HepG2 (cell line): ENCODE measurements around the gene C22orf39. TPM values are rescaled to one million over a fixed set of nuclear protein-coding genes. Genes with fewer than 3 reads are reported as not detected.

Experiments
- ATAC-seq: fragments of 200-7000 bp; cut with Tn5 transposase; 3 replicates; pipeline ENCODE4 v1.9.1; 2020; ENCODE audit warnings: mild to moderate bottlenecking, moderate library complexity
- BruUV-seq: library from RNA; stranded (reverse); fragments of 400-500 nt; replicated peaks from 2 replicates; lab custom pipeline; 2021; lab: Mats Ljungman, UMichigan
- CTCF ChIA-PET: fragments of 300-600 bp; formaldehyde crosslinking; extraction: SDS; loops from one replicate; lab custom pipeline; 2021; ENCODE audit warnings: low total read pairs, inconsistent platforms, low intra/inter-chr PET ratio; lab: Yijun Ruan, JAX
- POLR2A ChIA-PET: fragments of 350-600 bp; sonication (Branson Sonifier 250); formaldehyde crosslinking; loops from one replicate; lab custom pipeline; 2020; ENCODE audit warnings: antibody characterized with exemption, inconsistent platforms; lab: Yijun Ruan, JAX
- DNase-seq: peaks from one replicate; pipeline ENCODE4 v3.0.0-alpha.2; 2015; ENCODE audit warnings: low spot score
- FAIRE-seq: peaks from 3 replicates; lab custom pipeline; 2011; peaks lifted over from hg19 to GRCh38; lab: Jason Lieb, UNC
- H2AFZ ChIP-seq: one replicate; pipeline ENCODE4 v1.6.1; 2011; ENCODE audit warnings: low read length, inconsistent platforms
- H3K27ac ChIP-seq: fragments of 300-600 bp; 3 replicates; pipeline ENCODE4 v1.8.0; 2011; ENCODE audit warnings: mixed run types, mild to moderate bottlenecking, mixed read lengths, low read length, inconsistent platforms; ENCODE audit not compliant: insufficient read depth; ENCODE audit errors: extremely low read length
- H3K27me3 ChIP-seq, 2 experiments: fragments of 200-600 bp in 1 of 2; 2 replicates in 1 of 2; 3 replicates in 1 of 2; pipeline versions ENCODE4 v1.6.0 to v1.8.0; 2011; ENCODE audit warnings: low read length in 2 of 2, mild to moderate bottlenecking in 2 of 2, moderate library complexity in 2 of 2, inconsistent platforms in 1 of 2; ENCODE audit not compliant: insufficient read depth in 2 of 2, control insufficient read depth in 1 of 2
- H3K36me3 ChIP-seq, 2 experiments: fragments of 200-600 bp in 1 of 2; replicated peaks in 1 of 2; 2 replicates in 1 of 2; 3 replicates in 1 of 2; pipeline versions ENCODE4 v1.5.1 to v1.8.0; 2011; ENCODE audit warnings: low read length in 2 of 2, inconsistent platforms in 1 of 2; ENCODE audit not compliant: insufficient read depth in 2 of 2, control insufficient read depth in 1 of 2
- H3K4me1 ChIP-seq: 2 replicates; pipeline ENCODE4 v1.5.1; 2012; ENCODE audit warnings: low read length, inconsistent platforms; ENCODE audit not compliant: insufficient read depth
- H3K4me2 ChIP-seq: 2 replicates; pipeline ENCODE4 v1.6.0; 2011; ENCODE audit warnings: low read depth, low read length, inconsistent platforms
- H3K4me3 ChIP-seq, 3 experiments: fragments of 200-600 bp in 1 of 3; sonication (generic), shearing (Covaris generic) in 1 of 3; replicated peaks in 1 of 3; 2 replicates each; pipeline ENCODE4 v1.5.1; 2011 to 2016; ENCODE audit warnings: low read length in 3 of 3, inconsistent platforms in 2 of 3, low read depth in 2 of 3, mild to moderate bottlenecking in 2 of 3, control low read depth in 1 of 3, mixed read lengths in 1 of 3; ENCODE audit not compliant: insufficient read depth in 1 of 3
- H3K79me2 ChIP-seq: one replicate; pipeline ENCODE4 v1.6.1; 2011; ENCODE audit warnings: low read length, inconsistent platforms; ENCODE audit not compliant: insufficient read depth
- H3K9ac ChIP-seq: 2 replicates; pipeline ENCODE4 v1.6.0; 2011; ENCODE audit warnings: mild to moderate bottlenecking, low read depth, low read length, inconsistent platforms; ENCODE audit not compliant: insufficient read depth
- H3K9me3 ChIP-seq: 2 replicates; pipeline ENCODE4 v1.5.1; 2012; ENCODE audit warnings: mild to moderate bottlenecking, low read length
- H4K20me1 ChIP-seq: 2 replicates; pipeline ENCODE4 v1.6.0; 2011; ENCODE audit warnings: inconsistent platforms, mild to moderate bottlenecking, low read length, moderate library complexity; ENCODE audit not compliant: insufficient read depth
- EED ChIP-seq: sonication (generic); formaldehyde crosslinking; IDR thresholded peaks from 2 replicates; pipeline ENCODE4 v1.5.0; 2020; ENCODE audit warnings: mild to moderate bottlenecking, missing genetic modification reagents
- HCFC1 ChIP-seq: fragments of 150-350 bp; IDR thresholded peaks from 2 replicates; pipeline ENCODE4 v1.6.1; 2014; ENCODE audit warnings: low read depth, low read length
- MAX ChIP-seq: IDR thresholded peaks from 2 replicates; pipeline ENCODE4 v1.6.1; 2012; ENCODE audit warnings: inconsistent platforms
- NBN ChIP-seq: fragments of 450-650 bp; conservative IDR thresholded peaks from 2 replicates; pipeline ENCODE4 v1.6.1; 2017
- RERE ChIP-seq: IDR thresholded peaks from 2 replicates; pipeline ENCODE4 v1.6.1; 2016; ENCODE audit warnings: low read depth, missing genetic modification reagents, missing compliant biosample characterization
- RXRA ChIP-seq: sonication (generic); formaldehyde crosslinking; IDR thresholded peaks from 2 replicates; pipeline ENCODE4 v1.5.1; 2020; ENCODE audit warnings: missing genetic modification reagents
- TFDP1 ChIP-seq: IDR thresholded peaks from 2 replicates; pipeline ENCODE4 v1.6.1; 2016; ENCODE audit warnings: missing compliant biosample characterization, missing genetic modification reagents, borderline replicate concordance
- THYN1 ChIP-seq: sonication (generic); formaldehyde crosslinking; IDR thresholded peaks from 2 replicates; pipeline ENCODE4 v1.8.1; 2023; ENCODE audit warnings: low read depth, mild to moderate bottlenecking, moderate library complexity, missing genetic modification reagents, borderline replicate concordance
- ZIK1 ChIP-seq: sonication (generic); formaldehyde crosslinking; IDR thresholded peaks from 2 replicates; pipeline ENCODE4 v1.5.0; 2020; ENCODE audit warnings: mild to moderate bottlenecking, low read depth, missing genetic modification reagents, borderline replicate concordance
- ZNF12 ChIP-seq: sonication (generic); formaldehyde crosslinking; IDR thresholded peaks from 2 replicates; pipeline ENCODE4 v1.5.0; 2020; ENCODE audit warnings: missing genetic modification reagents
- ZNF138 ChIP-seq: sonication (generic); formaldehyde crosslinking; IDR thresholded peaks from 2 replicates; pipeline ENCODE4 v1.5.0; 2020; ENCODE audit warnings: mild to moderate bottlenecking, low read depth, missing genetic modification reagents
- ZNF33B ChIP-seq: sonication (generic); formaldehyde crosslinking; IDR thresholded peaks from 2 replicates; pipeline ENCODE4 v1.5.1; 2020; ENCODE audit warnings: mild to moderate bottlenecking, missing genetic modification reagents
- ZNF569 ChIP-seq: sonication (generic); formaldehyde crosslinking; IDR thresholded peaks from 2 replicates; pipeline ENCODE4 v1.5.0; 2020; ENCODE audit warnings: mild to moderate bottlenecking, missing genetic modification reagents, moderate library complexity, borderline replicate concordance
- ZNF674 ChIP-seq: sonication (generic); formaldehyde crosslinking; IDR thresholded peaks from 2 replicates; pipeline ENCODE4 v1.5.0; 2020; ENCODE audit warnings: low read depth, mild to moderate bottlenecking, missing genetic modification reagents
- WGBS: methylation state at CpG from one replicate; pipeline ENCODE4 v1.1.6; 2017; ENCODE audit warnings: low lambda C conversion rate; 5-methylcytosine and 5-hydroxymethylcytosine counted together
- in situ Hi-C: cut with HindIII; loops from 2 replicates; pipeline ENCODE4 v1.10.0; 2017; ENCODE audit warnings: low pct_unique_long_range_greater_than_20kb; ENCODE audit not compliant: extremely low pct_ligation_motif_present
- intact Hi-C: fragments of 100-400 bp; cut with micrococcal nuclease; formaldehyde crosslinking; loops from one replicate; pipeline ENCODE4 v1.10.0; 2022; ENCODE audit not compliant: unreplicated experiment
- polyA plus RNA-seq, 8 experiments: library from polyadenylated mRNA; depleted of rRNA in 3 of 8; stranded (reverse) in 7 of 8; unstranded in 1 of 8; fragments of >200 nt; fragmentation: Illumina TruSeq in 4 of 8; extraction: Trizol in 4 of 8; gene quantifications; 2 replicates each; pipeline versions ENCODE4 v1.2.1 to v1.2.3, GENCODE V29; 2011 to 2016; ENCODE audit warnings: low read depth in 4 of 8, missing spikeins in 1 of 8, mixed read lengths in 1 of 8; ENCODE audit not compliant: insufficient read depth in 1 of 8
- total RNA-seq, 5 experiments: library from RNA; depleted of rRNA; stranded (reverse); fragments of >200 nt; fragmentation: Illumina TruSeq; extraction: Trizol; gene quantifications; 2 replicates each; pipeline ENCODE4 v1.2.3, GENCODE V29; 2016; ENCODE audit warnings: low read depth in 1 of 5
- TF ChIP-seq, protein P1 (sequence below): sonication (generic); formaldehyde crosslinking; IDR thresholded peaks from 2 replicates; pipeline ENCODE4 v1.5.1; 2020; ENCODE audit warnings: missing genetic modification reagents, mild to moderate bottlenecking, borderline replicate concordance

The C22orf39 gene
- total and polyA plus RNA-seq, 2 of the 13 experiments (the other 11 are each of a cell fraction or from before 2014, with no cell fraction given) = 23.4 to 26.4 TPM

DNA sequence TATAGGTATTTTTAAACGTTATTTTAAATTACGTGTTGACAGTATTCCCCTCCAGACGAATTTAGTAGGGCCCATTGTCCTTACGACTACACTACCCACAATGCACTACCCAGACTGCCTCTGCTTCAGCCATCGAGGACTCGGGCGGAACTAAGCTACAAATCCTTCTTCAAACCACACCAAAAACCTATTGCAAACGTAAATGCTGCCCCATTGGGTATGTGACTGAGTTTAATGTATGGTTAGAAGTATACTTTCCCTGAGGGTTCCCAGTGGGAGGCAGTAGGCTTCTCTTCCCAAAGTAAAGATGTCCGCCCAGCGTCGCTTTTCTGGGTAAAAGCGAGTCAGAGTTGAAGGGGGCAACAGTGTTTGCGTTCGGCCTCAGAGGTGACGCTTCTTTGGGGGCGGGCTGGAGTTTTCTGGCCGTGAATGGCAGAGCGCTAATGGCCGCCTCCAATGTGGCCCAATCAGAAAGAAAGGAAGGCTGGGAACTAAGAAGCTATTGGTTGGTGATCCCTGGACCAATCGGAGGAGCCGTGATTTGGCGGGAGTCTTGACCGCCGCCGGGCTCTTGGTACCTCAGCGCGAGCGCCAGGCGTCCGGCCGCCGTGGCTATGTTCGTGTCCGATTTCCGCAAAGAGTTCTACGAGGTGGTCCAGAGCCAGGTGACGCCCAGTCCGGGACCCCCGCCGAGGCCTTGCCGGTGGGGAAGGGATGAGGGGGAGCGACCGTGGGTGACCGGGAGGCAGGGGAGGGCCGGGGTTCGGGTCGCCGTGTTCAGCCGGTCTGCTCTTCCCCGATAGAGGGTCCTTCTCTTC, 32.1 kb upstream of the C22orf39 start, which contains the start of gene CDC45:
TSS of gene CDC45 (plus strand) at position 566 of the 818 bp plus-strand sequence. CDS start at position 615, 49 bp downstream.
- ATAC-seq (peak; percentile 94), DNase-seq (peak; percentile 97), FAIRE-seq (peak; percentile 96)
- Histone ChIP-seq H3K9me3 (no peaks in the 10 kb centered on the region), H3K27ac (peak within 1 kb of the TSS; percentile 97), H3K4me2 (peak within 1 kb of the TSS; percentile 83), H3K79me2 (peaks cover 46% of the 10 kb centered on the region), H3K36me3 (peaks cover 7 to 21% of the 10 kb centered on the region in 2 experiments), H3K27me3 (no peaks in the 10 kb centered on the region; a peak in 1 of 5 replicates), H3K4me1 (peaks cover 26% of the 10 kb centered on the region), H3K4me3 (peak within 1 kb of the TSS; percentile 71 to 98 (median 97)), H3K9ac (peak within 1 kb of the TSS; percentile 97), H4K20me1 (peaks cover 13% of the 10 kb centered on the region; the same call in 1 of the 2 replicates), H2AFZ (peak within 1 kb of the TSS; percentile 99)
- in situ Hi-C loops = loop anchor here (5.0 to 10.0 kb wide), 3 partner anchors 65 to 185 kb away; partner anchors contain the start of gene CLTCL1
- intact Hi-C loops = loop anchor here (2.0 to 10.0 kb wide), 4 partner anchors 33 to 175 kb away; partner anchors contain the start of genes C22orf39 and HIRA
- ChIA-PET POLR2A (interaction anchor here (0.7 to 2.1 kb wide), 5 partner anchors 32 to 358 kb away, joined by 3 to 12 read pairs (median 6); partner anchors contain the start of genes C22orf39, ESS2, HIRA and MRPL40), CTCF (no interaction called here)
- under 1% methylated on average over 33 of the region's 50 CpGs for WGBS
- no TSS peak for BruUV-seq
- TF ChIP-seq THYN1 (CRISPR knock-in tag) = no peak
- TF ChIP-seq ZNF674 (CRISPR knock-in tag) = no peak
- TF ChIP-seq EED (CRISPR knock-in tag) = no peak
- no peak for TF ChIP-seq ZNF569 (CRISPR knock-in tag)
- no peak for TF ChIP-seq RERE (CRISPR knock-in tag)
- TF ChIP-seq ZNF12 = no peak
- TF ChIP-seq, protein P1, sequence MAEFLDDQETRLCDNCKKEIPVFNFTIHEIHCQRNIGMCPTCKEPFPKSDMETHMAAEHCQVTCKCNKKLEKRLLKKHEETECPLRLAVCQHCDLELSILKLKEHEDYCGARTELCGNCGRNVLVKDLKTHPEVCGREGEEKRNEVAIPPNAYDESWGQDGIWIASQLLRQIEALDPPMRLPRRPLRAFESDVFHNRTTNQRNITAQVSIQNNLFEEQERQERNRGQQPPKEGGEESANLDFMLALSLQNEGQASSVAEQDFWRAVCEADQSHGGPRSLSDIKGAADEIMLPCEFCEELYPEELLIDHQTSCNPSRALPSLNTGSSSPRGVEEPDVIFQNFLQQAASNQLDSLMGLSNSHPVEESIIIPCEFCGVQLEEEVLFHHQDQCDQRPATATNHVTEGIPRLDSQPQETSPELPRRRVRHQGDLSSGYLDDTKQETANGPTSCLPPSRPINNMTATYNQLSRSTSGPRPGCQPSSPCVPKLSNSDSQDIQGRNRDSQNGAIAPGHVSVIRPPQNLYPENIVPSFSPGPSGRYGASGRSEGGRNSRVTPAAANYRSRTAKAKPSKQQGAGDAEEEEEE (CRISPR knock-in tag) = no peak
- peak; percentile 93; the same call in 1 of the 2 replicates for TF ChIP-seq TFDP1
- no peak for TF ChIP-seq ZNF138 (CRISPR knock-in tag)
- no peak for TF ChIP-seq ZIK1 (CRISPR knock-in tag)
- TF ChIP-seq MAX = peak; percentile 65
- peak; percentile 81 for TF ChIP-seq HCFC1
- TF ChIP-seq RXRA = peak; percentile 24
- no peak for TF ChIP-seq ZNF33B (CRISPR knock-in tag)
- TF ChIP-seq NBN = no peak
